CD4-positive, alpha-beta T cell treated with Interleukin-6 at 100 ng/mL for 8 hours (primary cell): ENCODE results near the gene ABCA13.

ENCODE experiments used
- DNase-seq: peaks from one replicate; pipeline ENCODE4 v3.0.0-alpha.2; 2020; ENCODE audit warnings: mixed read lengths, low spot score

Gene ABCA13

DNA sequence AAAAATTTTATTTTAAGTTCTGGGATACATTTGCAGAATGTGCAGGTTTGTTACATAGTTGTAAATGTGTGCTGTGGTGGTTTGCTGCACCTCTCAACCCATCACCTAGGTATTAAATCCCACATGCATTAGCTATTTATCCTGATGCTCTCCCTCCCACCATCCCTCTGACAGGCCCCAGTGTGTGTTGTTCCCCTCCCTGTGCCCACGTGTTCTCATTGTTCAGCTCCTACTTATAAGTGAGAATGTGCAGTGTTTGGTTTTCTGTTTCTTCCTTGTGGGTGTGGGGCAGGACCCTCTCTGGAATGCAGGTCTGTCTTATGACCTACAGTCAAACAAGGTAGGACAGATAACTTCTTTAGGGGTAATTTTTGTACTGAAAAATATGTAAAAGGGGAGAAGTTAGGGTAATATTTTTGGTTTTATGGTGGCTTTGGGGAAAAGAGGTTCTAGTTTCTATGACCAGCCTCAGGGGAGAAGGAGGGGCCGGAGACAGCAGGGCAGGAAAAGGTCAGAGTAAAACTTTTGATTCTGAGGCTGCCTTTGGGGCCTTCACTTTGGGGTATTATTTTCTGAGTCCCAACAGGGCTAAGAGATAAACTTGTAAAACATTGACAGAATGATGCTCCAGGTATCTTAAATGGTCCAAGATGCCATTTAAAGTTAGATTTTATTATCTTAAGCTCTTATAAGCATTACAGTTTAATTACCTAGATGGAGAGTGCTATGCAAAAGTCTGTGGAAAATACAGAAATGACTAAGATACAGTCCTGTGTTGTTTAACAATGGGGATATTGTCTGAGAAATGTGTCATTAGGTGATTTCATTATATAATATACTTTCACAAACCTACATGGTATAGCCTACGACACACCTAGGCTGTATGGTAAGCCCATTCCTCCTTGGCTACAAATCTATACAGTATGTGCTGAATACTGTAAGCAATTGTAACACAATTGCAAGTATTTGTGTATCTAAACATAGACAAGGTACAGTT is 354.8 kb downstream of the ABCA13 start:
- DNase-seq = no peak

DNA sequence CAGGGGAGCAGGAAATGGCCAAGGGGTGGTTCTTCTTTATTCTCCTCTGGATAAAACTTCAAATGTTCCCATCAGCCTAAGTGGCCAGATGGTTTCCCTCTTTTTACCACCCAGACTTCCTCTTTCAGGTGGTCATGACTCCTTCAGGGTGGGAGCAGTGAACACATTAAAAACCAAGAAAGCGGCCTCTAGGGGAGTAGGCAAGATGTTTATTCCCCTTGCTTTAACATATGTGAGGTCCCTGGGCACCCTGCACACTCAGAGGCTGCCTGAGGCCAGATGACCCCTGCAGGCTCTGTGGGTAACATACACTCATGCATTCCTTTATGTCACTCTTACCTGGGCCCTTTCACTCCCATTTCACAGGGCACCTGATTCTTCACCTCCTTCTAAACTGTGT is 357.4 kb downstream of the ABCA13 start:
- DNase-seq = no peak

DNA sequence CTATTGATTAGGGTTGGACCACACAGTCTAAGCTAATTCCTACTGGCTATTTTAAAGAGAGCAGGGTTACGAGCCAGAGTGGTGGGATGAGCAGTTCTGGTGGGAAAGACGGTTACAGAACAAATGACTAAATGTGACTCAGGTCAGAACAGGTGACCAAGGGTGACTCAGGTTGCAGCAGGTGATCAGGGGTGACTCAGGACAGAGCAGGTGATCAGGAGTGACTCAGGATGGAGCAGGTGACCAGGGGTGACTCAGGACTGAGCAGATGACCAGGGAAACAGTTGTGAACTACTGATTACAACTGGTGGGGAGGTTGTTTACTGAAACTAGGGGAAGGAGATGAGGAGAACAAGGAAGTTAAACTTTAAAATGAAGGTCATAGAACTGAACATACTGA is 366.3 kb downstream of the ABCA13 start:
- DNase-seq = no peak

DNA sequence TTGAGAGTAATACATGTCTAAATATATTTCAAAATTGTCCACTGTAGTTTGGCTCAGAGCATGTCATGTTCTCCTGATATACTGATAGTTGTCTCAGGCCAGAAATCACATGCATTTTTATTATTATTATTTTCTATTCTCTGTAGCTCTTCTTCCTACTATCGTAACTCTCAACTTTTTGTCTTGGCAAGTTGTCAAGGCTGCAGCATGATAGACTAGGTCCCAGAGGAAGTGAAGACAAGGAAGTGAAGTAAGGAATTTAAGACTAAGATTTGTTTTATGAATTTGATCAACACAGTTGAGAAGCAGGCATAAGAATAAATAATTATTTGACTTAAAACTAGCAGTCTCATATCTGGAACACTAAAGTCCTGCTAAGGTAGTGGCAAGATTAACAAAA is 369.5 kb downstream of the ABCA13 start:
- DNase-seq = no peak

DNA sequence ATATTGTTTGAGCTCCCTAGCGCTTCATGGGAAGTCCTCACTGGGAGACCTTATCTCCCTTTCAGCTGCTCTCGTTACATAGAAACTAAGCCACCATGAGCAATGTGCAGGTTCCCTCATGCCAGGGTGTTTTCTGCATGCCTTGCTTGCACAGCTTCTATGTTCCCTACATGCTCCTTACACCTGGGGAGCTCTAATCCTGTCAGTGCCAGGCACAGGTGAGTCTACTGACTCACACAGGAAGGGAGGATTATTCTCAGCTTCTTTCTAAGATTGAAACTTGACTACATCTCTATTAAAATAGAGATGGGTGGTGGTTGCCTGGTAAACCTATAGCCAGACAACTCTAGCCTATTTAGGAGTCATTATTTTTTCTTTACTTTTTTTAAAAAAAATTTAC is 377.4 kb downstream of the ABCA13 start:
- DNase-seq = no peak

DNA sequence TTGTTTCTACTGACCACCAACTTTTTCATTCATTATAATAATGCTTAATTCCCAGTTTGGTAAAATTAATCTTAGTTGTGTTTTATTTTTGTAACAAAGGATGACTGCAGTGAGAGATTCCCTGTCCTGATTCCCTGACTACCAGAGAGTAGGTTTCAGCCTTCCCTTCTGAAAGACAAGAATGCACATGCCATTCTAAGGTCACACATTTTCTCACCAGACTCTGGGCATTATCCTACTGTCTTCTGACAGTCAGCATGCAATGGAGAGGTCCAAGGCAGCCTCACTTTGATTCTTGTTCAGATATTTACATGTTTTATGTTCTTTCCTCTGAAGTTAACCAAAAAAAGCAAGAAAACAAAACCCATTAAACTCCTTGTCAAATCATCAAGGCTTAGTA is 380.4 kb downstream of the ABCA13 start:
- no peak for DNase-seq

DNA sequence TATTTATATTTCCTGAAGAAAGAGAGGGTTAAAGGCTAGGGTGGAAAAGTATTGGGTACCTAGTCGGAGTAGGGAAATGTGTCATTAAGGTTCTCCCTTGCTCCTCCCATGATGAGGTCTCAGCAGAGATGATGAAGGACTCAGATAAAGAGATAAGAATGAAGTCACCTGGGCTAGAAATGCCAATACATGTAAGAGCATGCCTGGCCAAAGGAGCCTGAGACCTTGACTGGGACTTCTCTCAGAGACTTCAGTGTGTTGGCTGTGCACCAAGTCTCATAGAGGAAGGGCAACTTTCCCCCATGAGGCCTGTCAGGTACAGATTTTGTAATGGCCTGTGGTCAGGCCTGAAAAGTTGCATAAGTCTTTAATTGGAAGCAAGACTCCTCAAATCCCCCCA is 392.1 kb downstream of the ABCA13 start:
- no peak for DNase-seq

DNA sequence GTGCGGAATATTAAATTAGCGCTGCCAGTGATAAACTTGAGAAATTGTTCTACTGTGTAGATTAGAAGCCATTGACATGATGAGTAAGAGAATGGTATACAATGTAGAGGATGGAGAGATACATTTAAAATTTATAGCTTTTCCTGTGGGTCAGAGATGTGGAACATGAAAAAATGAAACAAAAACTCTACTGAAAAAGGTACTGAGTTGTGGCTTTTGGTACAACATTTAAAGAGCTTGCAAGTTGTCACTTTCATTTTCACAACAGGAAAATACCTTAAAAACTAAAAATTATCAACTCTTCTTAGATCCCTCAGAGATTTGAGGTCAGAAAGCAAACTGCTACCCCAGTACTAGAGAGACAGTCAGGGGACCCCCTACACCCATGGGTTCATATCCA is 404.3 kb downstream of the ABCA13 start:
- no peak for DNase-seq

DNA sequence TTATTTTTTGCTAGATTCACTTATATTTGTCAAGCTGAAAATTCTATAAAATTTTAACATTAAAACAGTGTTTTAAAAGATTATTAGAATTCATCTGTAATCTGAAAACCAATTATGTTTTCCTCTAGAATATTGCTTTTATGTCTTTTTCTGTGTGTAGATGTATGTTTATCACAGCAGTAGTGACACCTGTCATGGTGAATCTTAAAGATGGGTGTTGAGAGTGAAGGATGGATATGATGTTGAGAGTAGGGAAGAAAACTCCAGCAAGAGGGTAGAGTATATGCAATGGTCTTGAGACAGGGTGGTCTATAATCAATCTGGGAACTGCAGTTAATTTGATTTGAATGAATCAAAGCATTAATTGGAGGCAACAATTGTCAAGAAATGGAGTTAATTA is 416.2 kb downstream of the ABCA13 start:
- no peak for DNase-seq

DNA sequence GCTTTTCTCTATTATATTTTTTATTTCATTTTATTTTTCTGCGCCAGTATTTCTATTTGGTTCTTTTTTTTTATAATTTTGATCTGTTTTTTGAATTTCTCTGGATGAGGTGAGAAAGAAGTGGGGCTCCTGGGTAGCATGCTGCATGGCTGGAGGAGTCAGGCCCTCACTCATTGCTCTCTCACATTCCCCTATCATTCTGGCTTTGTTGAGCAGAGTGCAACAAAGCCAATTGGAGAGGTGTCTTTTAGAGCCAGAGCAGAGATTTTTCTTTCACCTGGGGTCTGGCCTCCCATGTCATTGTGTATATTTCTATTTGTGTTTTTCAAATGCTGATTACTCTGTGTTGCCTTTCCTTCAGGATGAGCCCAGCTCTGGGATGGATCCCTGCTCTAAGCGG is 423.1 kb downstream of the ABCA13 start:
- no peak for DNase-seq

DNA sequence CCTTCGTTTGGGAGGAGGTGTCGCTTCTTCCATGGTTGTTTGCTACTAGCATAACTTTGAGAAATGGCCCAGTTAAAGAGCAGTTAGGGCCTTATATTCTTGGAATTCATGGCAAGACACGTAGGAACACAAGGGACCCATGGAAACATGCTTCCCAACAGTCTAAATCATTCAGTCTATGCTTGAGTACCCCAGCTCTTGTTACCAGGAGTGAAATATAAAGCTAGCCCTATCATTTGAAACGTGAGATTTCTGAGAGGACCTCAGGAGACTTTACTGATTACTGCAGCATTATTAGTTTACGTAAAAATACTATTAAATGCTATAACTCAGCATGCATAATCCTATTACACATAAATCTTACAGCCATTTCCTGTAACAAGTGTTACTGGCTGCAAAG is 424.5 kb downstream of the ABCA13 start:
- DNase-seq = no peak

DNA sequence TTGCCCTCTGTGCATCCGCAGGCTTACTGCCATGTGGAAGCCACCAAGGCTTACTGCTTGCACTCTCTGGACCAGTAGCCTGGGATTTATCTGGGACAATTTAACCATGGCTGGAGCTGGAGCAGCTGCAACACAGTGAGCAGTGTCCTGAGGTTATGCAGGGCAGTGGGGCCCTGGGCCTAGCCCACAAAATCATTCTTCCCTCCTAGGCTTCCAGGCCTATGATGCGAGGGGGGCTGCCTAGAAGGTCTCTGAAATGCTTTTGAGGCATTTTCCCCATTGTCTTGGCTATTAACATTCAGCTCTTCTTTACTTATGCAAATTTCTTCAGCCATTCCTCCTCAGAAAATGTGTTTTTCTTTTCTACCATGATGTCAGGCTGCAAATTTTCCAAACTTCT is 439.4 kb downstream of the ABCA13 start:
- DNase-seq = no peak

DNA sequence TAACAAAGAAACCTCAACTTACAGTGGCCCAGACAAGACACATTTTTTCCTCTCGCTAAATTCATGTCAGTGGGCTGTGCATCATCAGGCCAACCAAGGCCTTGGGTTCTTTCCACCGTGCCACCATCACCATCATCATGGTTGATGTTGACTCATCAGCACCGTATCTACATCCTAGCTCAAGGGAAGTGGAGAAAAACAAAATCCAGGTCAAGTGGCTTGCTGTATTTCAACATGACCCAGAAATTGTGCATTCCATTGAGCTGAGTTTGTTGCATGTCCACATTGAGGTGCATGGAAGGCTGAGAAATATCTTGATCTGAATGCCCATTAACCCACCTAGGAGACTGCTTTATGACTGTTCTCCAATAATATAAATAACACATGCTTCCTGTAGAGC is 440.7 kb downstream of the ABCA13 start:
- DNase-seq = no peak

DNA sequence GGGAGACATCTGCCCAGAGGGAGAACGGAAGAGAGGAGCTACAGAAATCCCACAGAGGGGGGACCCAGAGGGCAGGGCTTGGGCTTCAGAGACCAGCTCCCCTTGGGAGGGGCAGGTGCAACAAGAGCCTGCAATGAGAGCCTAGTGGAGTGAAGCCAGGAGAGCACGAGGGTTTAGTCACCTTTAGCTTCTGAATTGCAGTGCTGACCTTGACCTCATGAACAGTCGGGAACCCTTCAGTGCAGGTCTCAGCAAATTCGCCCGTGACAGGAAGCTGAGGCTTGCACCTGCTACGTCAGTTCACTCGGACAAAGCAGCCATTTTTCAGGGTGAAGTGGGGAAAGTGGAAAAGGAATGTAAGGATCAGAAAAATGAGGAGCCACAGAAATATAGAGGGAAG is 446.2 kb downstream of the ABCA13 start:
- no peak for DNase-seq

DNA sequence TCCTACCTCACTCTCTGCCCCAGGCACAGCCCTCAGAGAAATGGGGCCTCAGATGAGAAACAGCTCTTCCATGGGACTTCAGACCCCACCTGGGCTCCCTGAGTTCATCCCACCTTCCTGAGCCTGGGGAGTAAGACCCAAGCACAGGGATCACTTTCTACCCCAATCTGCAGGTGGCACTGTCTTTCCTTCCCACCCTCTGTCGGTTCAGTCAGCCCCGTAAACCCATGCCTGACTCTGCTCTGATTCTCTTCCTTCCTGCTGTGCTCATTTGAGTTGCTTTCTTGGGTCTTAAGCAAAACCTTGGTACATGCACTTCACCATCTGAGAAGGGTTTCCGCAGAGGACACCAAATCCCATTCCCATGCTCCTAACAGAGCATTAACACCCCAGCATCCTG is 446.7 kb downstream of the ABCA13 start:
- no peak for DNase-seq

DNA sequence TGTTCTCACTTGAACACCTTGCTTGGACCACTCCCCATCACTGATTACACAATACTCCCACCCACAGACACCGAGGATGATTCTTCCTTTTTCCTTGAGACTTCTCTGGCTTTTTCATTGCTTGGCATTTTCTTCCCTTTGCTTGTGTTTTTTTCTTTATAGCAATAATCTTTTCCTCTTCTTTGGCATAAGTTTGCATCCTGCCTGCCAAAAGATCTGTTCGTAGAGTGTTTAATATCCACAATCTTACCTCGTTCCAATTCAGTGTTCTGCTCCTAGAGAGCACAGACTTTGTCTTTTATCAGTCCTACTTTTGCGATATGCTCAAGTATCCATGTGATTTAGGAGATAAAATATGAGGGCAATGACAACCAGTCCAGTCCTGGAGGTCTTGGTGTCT is 449.8 kb downstream of the ABCA13 start:
- no peak for DNase-seq

DNA sequence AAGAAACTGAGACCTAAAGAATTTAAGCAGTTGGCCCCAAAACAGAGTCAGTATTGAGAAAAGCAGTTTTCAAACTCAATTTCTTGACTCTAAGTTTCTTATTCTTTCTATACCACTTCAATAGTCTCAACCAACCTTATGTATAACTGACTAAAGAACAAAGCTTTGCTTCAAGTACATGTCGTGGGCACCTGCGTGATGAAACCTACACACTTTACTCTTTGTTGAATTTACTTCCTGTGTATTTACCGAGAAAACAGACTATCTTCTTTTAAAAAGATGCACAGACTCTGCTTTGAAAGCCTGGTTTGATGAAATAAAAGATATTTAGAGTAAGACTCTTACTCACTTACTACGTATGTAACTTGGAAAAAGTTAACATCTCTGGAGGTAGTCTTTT is 455.9 kb downstream of the ABCA13 start:
- DNase-seq = no peak

DNA sequence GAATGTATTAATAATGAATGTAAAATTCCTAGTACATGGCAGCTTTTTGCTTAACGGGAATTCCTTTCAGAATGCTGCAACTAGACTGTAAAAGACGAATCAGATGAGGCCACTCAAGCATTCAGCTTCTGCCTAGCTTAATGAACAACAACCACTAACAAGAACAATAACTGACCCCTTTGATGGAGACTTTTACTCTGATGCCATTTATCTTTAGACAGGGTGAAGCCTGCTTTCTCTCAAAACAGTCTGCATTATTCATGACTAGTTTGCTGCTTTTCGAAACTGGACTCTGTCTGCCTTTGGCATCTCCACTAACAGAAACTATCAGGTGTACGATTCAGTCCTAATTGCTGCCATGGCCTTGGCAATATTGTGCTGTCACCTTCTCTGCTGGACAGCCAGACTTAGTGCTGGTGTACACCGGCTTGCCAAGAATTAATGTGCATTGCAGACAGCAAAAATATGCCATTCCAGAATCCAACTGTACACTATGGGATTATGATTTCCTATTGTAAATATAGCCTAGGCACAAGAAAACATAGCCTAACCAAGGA is 457.6 kb downstream of the ABCA13 start:
- DNase-seq = no peak

DNA sequence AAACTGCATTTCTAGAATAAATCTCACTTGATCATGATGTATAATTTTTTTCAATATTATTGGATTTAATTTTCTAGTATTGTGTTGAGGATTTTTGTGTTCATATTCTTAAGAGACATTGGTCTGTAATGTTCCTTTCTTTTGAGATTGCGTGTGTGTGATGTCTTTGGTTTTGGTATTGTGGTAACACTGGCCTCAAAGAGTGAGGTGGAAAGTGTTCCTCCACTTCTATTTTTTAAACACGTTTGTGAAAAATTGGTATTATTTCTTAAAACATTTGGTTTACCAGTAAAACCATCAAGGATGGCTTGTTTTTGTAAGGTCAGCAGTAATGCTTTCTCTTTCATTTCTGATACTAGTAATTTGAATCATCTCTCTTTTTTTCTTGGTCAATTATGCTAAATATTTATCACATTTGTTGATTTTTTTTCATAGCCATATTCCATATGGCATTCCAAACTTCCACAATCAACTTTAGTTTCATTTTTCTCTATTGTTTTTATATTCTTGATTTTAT is 462.9 kb downstream of the ABCA13 start:
- DNase-seq = no peak

DNA sequence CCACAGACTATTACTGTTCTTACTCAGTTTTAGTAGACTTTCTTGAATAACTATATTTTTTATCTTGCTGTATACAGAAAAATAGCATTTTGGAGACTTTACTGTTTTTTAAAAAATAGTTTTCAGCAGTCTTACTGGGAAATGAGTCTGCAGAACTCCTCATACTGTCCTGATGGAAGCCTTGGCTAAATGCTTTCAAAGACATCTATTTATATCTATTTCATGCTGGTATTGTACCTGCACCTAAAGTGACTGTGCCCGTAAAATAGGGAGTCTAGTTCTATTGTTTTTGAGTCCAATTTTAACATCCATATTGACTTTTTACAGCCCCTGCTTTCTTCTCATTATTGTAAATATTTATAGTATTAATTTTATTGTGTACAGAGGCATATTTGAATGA is 464.5 kb downstream of the ABCA13 start:
- no peak for DNase-seq

DNA sequence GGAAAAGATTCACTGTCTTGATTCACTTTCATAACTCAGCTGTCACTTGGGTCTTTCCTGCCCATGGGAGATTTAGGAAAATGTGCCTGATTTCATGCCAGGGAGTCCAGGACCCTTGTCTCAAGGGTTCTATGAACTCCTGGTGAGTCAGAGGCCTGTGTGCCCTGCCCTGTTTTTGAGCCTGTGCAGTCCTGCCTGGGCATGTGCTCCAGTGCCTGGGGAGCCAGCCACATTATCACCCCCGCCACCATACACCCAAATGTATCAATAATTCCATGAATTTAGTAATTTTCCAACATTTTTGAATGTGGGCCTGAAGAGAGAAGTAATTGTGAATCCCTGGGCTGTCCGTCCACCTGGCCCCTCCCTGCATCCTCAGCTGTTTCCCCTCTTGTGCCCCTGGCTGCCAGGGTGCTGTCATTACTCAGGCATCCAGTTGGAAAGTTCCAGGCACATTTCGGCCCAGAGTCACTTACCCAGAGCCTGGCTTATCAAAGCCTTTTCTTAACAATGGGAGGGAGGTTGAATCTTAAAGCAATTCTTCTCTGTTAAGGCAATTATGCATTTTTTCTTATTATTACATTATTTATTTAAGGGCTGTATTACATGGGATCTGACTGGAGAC is 465.2 kb downstream of the ABCA13 start:
- DNase-seq = no peak

DNA sequence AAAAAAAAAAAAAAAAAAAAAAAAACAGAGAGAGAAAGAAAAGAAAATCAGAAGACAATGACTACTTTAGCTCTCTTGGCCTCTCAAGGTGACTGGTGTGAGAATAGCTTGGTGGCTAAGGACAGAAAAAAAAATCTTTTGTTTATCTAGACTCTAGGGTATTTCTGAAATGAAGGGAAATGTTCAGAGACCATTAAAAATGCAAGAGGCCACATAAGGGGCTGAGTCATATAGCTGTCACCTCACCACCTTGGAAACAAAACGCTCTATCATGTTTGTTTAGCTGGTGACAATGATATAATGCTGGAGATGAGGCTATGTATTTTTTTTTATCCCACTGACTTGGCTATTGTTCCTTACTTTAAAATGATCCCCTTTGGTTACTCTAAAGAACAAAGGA is 466.1 kb downstream of the ABCA13 start:
- DNase-seq = no peak

DNA sequence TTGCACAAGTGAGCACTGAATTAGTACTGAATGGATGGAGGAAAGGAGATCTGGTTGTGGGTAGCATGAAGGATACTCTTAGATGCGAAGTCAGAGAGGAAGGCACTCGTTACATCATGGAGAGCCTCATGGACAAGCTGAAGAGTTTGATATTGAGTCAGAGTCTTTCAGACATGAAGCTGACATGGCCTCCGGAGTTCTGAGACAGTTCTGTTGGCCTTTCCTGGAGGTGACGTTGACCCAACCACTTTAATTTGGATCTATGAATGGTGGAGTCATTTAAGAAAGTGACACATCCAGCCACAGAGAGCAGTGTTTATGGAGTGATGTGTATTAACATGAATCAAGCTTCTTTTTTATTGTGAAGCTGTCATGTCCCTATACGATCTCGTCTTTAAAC is 466.8 kb downstream of the ABCA13 start:
- no peak for DNase-seq
